ENCODE results near the gene PTPRT.

Gene PTPRT

GRCh38 chr20:42581311-42581710, 608.4 kb downstream of the PTPRT start:
- TF ChIP-seq, protein P1, sequence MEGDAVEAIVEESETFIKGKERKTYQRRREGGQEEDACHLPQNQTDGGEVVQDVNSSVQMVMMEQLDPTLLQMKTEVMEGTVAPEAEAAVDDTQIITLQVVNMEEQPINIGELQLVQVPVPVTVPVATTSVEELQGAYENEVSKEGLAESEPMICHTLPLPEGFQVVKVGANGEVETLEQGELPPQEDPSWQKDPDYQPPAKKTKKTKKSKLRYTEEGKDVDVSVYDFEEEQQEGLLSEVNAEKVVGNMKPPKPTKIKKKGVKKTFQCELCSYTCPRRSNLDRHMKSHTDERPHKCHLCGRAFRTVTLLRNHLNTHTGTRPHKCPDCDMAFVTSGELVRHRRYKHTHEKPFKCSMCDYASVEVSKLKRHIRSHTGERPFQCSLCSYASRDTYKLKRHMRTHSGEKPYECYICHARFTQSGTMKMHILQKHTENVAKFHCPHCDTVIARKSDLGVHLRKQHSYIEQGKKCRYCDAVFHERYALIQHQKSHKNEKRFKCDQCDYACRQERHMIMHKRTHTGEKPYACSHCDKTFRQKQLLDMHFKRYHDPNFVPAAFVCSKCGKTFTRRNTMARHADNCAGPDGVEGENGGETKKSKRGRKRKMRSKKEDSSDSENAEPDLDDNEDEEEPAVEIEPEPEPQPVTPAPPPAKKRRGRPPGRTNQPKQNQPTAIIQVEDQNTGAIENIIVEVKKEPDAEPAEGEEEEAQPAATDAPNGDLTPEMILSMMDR (IDR thresholded peaks at IDR 0.05; ENCODE audit: borderline replicate concordance, extremely low read depth, low read length, poor library complexity, severe bottlenecking) = no peak
- no peak for TF ChIP-seq EZH2 (IDR thresholded peaks at IDR 0.05; ENCODE audit: borderline replicate concordance, low read depth, low read length, severe bottlenecking)
- no peak overlapping the region for H3K9ac ChIP-seq (ENCODE audit: low read depth, low read length)
- H3K36me3 ChIP-seq (ENCODE audit: insufficient read depth, low read length) = no peaks in the 10 kb centered on the region
- H4K20me1 ChIP-seq (ENCODE audit: insufficient read depth, low read length) = no peaks in the 10 kb centered on the region
- no peak overlapping the region for H2AFZ ChIP-seq (ENCODE audit: low read depth, low read length)
- H3K4me3 ChIP-seq (ENCODE audit: low read depth in 1 of 2, low read length in 2 of 2) = no peak overlapping the region
- DNase-seq (no peak), ATAC-seq (ENCODE audit: insufficient read depth, low read depth) (no peak)
- no peaks in the 10 kb centered on the region for H3K4me1 ChIP-seq (ENCODE audit: insufficient read depth, low read length)
- H3K9me3 ChIP-seq (ENCODE audit: insufficient read depth, low read length, severe bottlenecking) = no peaks in the 10 kb centered on the region
- no peaks in the 10 kb centered on the region for H3K79me2 ChIP-seq (ENCODE audit: insufficient read depth, low read length)
- no peak overlapping the region for H3K27ac ChIP-seq (ENCODE audit: low read length)
- peaks cover 9% of the 10 kb centered on the region for H3K27me3 ChIP-seq (ENCODE audit: insufficient read depth, low read length, poor library complexity)
- no peak overlapping the region for H3K4me2 ChIP-seq (ENCODE audit: insufficient read depth, low read length)

DNA sequence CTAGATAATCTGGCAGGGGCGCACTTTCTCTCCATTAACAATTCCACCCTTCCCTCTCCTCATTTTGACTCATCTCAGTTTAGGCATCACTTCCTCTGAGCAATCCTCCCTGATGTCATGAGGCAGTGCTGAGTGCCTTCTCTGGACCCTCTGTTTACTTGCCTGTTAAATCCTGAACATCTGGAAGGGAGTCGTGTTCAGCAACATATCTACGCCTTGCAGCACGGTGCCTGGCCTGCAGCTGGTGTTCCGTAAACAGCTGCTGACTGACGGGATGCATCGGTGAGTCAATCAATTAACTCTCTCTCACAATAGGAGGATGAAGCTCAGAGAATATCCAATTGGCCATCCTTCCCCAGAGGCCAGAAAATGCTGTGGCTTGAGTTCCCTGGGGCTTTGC, 613.5 kb downstream of the PTPRT start:
- Histone ChIP-seq H3K4me2 (ENCODE audit: insufficient read depth, low read length) (no peak overlapping the region), H3K79me2 (ENCODE audit: insufficient read depth, low read length) (no peaks in the 10 kb centered on the region), H4K20me1 (ENCODE audit: insufficient read depth, low read length) (no peaks in the 10 kb centered on the region), H3K27me3 (ENCODE audit: insufficient read depth, low read length, poor library complexity) (peaks cover 8% of the 10 kb centered on the region), H3K9ac (ENCODE audit: low read depth, low read length) (no peak overlapping the region), H3K27ac (ENCODE audit: low read length) (no peak overlapping the region), H3K4me3 (ENCODE audit: low read depth in 1 of 2, low read length in 2 of 2) (no peak overlapping the region), H2AFZ (ENCODE audit: low read depth, low read length) (no peak overlapping the region), H3K36me3 (ENCODE audit: insufficient read depth, low read length) (no peaks in the 10 kb centered on the region), H3K9me3 (ENCODE audit: insufficient read depth, low read length, severe bottlenecking) (no peaks in the 10 kb centered on the region), H3K4me1 (ENCODE audit: insufficient read depth, low read length) (no peaks in the 10 kb centered on the region)
- no peak for DNase-seq
- ATAC-seq (ENCODE audit: insufficient read depth, low read depth) = no peak
- no peak for TF ChIP-seq EZH2 (IDR thresholded peaks at IDR 0.05; ENCODE audit: borderline replicate concordance, low read depth, low read length, severe bottlenecking)
- TF ChIP-seq, protein P1 (IDR thresholded peaks at IDR 0.05; ENCODE audit: borderline replicate concordance, extremely low read depth, low read length, poor library complexity, severe bottlenecking) = no peak

- no peak overlapping the region for H3K4me3 ChIP-seq (ENCODE audit: low read depth in 1 of 2, low read length in 2 of 2)
- ATAC-seq (ENCODE audit: insufficient read depth, low read depth) = no peak
- no peak overlapping the region for H3K9ac ChIP-seq (ENCODE audit: low read depth, low read length)
- DNase-seq = no peak
- no peak overlapping the region for H2AFZ ChIP-seq (ENCODE audit: low read depth, low read length)
- peaks cover 7% of the 10 kb centered on the region for H3K27me3 ChIP-seq (ENCODE audit: insufficient read depth, low read length, poor library complexity)
- H3K27ac ChIP-seq (ENCODE audit: low read length) = no peak overlapping the region
- H3K79me2 ChIP-seq (ENCODE audit: insufficient read depth, low read length) = no peaks in the 10 kb centered on the region
- no peaks in the 10 kb centered on the region for H3K4me1 ChIP-seq (ENCODE audit: insufficient read depth, low read length)
- no peaks in the 10 kb centered on the region for H4K20me1 ChIP-seq (ENCODE audit: insufficient read depth, low read length)
- TF ChIP-seq, protein P1 (IDR thresholded peaks at IDR 0.05; ENCODE audit: borderline replicate concordance, extremely low read depth, low read length, poor library complexity, severe bottlenecking) = no peak
- no peak for TF ChIP-seq EZH2 (IDR thresholded peaks at IDR 0.05; ENCODE audit: borderline replicate concordance, low read depth, low read length, severe bottlenecking)
- H3K9me3 ChIP-seq (ENCODE audit: insufficient read depth, low read length, severe bottlenecking) = no peaks in the 10 kb centered on the region
- H3K36me3 ChIP-seq (ENCODE audit: insufficient read depth, low read length) = no peaks in the 10 kb centered on the region
- H3K4me2 ChIP-seq (ENCODE audit: insufficient read depth, low read length) = no peak overlapping the region
Measured at GRCh38 chr20:42572320-42573016, 617.2 kb downstream of the PTPRT start.
